Muscle of arm (tissue), 14 donors: ENCODE data around the gene TNS2. TPM values are rescaled to one million over a fixed set of nuclear protein-coding genes. Genes with fewer than 3 reads are reported as not detected.
"Not testable (repeated sequence)": the region's sequence is repeated elsewhere in the genome, so short reads cannot be mapped to it uniquely, and the experiment has no call there.

Experiments
- DNase-seq: peaks from one replicate; pipeline ENCODE4 v3.0.0-alpha.2; 2013
- long read RNA-seq, 11 donors: transcript quantifications; one replicate each; lab custom pipeline, GENCODE V29; 2026
- polyA plus RNA-seq, 12 donors: library from polyadenylated mRNA; unstranded; fragments of 120-200 nt; gene quantifications; one replicate each; pipeline ENCODE4 v1.2.1, GENCODE V29; 2013; ENCODE audit not compliant: insufficient read length in 12 of 12

The TNS2 gene
- polyA plus RNA-seq, result 100 to 1,000 TPM in 5 of 12 donors, 10 to 100 TPM in 7; 61.4 to 665 (median 96.2) TPM
- long read RNA-seq, donor 1, partial matches to known transcripts, result 0 of 2 reads
- long read RNA-seq, donor 1, other reads (novel, unspliced or antisense), result 0 of 2 reads
- long read RNA-seq, donor 2, partial matches to known transcripts, result 0 of 1 reads
- long read RNA-seq, donor 2, other reads (novel, unspliced or antisense), result 0 of 1 reads
- long read RNA-seq, donor 3, partial matches to known transcripts, result 0 of 2 reads
- long read RNA-seq, donor 3, other reads (novel, unspliced or antisense), result 0 of 2 reads
- long read RNA-seq, donor 4, partial matches to known transcripts, result 0 of 2 reads
- long read RNA-seq, donor 4, other reads (novel, unspliced or antisense), result 0 of 2 reads
- long read RNA-seq, donor 5, result 0 reads
- long read RNA-seq, donor 6, partial matches to known transcripts, result 0 of 2 reads
- long read RNA-seq, donor 6, other reads (novel, unspliced or antisense), result 0 of 2 reads
- long read RNA-seq, donor 7, partial matches to known transcripts, result 8 of 9 reads
- long read RNA-seq, donor 7, other reads (novel, unspliced or antisense), result 0 of 9 reads
- long read RNA-seq, donor 8, partial matches to known transcripts, result 14 of 18 reads
- long read RNA-seq, donor 8, other reads (novel, unspliced or antisense), result 0 of 18 reads
- long read RNA-seq, donor 9, partial matches to known transcripts, result 0 of 1 reads
- long read RNA-seq, donor 9, other reads (novel, unspliced or antisense), result 0 of 1 reads
- long read RNA-seq, donor 10, result 0 reads
- long read RNA-seq, donor 11, full-length matches to known transcripts, result 2 of 19 reads
- long read RNA-seq, donor 11, partial matches to known transcripts, result 17 of 19 reads
- long read RNA-seq, donor 11, other reads (novel, unspliced or antisense), result 0 of 19 reads

DNA sequence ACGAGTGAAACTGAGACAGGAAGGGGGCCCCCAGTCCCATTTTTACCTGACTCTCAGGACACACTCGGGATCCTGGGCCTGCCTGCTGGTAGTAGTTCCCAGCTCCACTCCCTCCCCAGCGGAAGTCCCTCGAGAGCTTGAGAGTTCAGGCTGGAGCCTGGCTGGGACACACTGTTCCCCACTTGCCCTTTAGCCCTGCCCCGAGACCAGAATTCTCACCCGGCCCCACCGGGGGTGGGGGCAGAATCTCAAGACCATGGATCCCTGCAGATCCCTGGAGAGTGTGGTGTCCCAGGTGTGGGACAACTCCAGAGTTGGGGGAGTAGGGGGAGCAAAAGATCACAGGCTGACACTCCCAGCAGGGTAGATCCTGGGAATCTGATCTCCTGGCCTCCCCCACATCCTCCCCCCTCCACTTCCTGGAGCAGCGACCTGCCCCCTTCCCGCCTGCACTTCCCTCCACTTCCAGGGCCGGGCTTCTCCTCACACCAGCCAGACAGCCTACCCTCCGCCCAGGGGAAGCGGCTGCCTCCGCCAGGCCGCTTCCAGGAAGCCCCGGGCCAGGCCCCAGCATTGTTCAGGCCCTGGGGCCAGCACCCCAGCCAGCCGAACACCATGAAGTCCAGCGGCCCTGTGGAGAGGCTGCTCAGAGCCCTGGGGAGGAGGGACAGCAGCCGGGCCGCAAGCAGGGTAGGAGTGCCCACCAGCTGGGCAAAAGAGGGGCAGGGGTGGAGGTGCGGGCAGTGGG, at the start of gene TNS2:
TNS2 (plus strand) TSS at position 495 of the 748 bp plus-strand sequence; CDS start at position 616, 121 bp downstream.
- no peak for DNase-seq

GRCh38 chr12:53004178-53004577, 45.7 kb upstream of the TNS2 start:
- DNase-seq, result no peak

- no peak for DNase-seq
These were observed 45.3 kb upstream of the TNS2 start for GRCh38 chr12:53004582-53004981.

DNA sequence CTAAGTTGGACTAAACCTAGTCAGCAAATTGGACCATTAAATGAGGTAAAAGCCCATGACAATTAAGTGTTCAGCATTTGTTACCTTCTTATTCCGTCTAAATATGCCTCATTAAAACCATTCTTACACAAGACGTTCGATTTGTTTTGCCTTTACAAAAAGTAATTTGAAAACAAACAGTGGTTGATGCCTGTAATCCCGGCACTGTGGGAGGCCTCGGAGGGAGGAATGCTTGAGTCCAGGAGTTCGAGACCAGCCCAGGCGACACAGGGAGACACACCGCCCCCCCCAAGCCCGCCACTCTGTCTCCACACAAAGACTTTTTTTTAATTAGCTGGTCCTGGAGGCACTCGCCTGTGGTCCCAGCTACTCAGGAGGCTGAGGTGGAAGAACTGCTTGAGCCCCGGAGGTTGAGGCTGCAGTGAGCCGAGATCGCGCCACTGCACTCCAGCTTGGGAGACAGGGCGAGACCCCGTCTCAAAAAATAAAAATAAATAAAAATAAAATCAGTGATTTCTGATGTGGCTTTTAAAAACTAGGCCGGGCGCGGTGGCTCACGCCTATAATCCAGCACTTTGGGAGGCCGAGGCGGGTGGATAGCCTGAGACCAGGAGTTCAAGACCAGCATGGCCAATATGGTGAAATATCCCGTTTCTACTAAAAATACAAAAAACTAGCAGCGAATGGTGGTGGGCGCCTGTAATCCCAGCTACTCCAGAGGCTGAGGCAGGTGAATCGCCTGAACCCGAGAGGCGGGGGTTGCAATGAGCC, 44.5 kb upstream of the TNS2 start:
- peak; percentile 2 for DNase-seq

- peak; percentile 100 for DNase-seq
These were observed 43.7 kb upstream of the TNS2 start, which contains the start of gene EIF4B for GRCh38 chr12:53005986-53006809. Gene EIF4B (plus strand): TSS chr12:53006456. CDS start chr12:53006484, 28 bp downstream.

- DNase-seq, result peak; percentile 63
These were observed 43.0 kb upstream of the TNS2 start for GRCh38 chr12:53006810-53007309.

DNA sequence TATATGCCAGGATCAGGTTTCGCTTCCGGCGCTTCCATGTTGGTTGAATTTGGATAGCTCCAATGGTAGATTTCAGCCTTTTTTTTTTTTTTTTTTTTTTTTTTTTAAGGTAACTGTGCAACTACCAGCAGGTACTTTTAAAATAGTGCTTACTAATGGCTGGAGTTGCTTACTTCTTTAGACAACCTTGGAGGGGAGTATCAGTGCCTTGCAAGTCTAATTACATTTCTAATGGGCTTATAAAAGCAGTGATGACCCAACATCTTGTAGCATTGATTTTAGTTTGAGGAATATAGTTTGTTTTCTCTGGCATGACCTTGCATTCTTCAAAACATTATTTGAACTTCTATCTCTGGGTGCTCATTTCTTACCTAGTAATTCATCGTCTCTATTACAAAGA, 42.5 kb upstream of the TNS2 start:
- no peak for DNase-seq

GRCh38 chr12:53008760-53009159, 41.1 kb upstream of the TNS2 start:
- DNase-seq, result not testable (repeated sequence)

- no peak for DNase-seq
These were observed 38.9 kb upstream of the TNS2 start for GRCh38 chr12:53010955-53011354.

DNA sequence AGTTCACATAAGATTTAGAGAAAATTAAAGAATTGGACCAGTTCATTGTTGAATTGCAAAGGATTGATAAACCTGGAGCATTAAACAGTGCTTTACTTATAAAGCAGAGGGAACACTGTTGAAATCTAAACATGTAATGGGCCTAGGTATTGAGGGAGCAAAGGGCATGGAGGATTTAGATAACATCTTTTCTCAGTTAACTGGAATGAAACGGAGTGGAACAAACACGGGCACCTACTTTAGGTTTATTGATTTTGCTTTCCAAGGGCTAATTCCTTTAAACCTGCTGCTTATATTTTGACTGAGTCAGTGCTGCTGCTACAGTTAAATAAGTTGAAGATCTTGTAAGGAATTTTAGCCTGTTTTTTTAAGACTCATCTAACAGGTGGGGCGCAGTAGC, 38.0 kb upstream of the TNS2 start:
- no peak for DNase-seq

DNA sequence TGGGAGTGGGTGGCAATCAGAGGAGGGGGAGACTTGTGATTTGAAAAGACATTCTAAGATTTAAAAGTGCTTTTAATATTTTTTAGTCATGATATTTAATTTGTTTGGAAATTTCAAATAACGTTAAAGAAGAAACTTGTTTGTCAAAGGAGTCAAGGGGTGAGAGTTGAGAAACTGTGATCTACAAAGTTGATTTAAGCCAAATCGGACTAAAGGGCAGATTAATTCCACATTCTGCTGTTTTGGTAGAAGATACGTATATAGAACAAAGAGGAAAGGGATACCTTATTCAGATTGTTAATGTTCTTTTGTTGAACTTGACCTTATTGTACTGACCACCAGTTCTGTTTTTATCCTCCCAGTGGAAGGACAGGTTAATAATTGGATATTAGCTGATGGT, 36.9 kb upstream of the TNS2 start:
- DNase-seq, result no peak

GRCh38 chr12:53014709-53015108, 35.2 kb upstream of the TNS2 start:
- DNase-seq, result no peak

DNA sequence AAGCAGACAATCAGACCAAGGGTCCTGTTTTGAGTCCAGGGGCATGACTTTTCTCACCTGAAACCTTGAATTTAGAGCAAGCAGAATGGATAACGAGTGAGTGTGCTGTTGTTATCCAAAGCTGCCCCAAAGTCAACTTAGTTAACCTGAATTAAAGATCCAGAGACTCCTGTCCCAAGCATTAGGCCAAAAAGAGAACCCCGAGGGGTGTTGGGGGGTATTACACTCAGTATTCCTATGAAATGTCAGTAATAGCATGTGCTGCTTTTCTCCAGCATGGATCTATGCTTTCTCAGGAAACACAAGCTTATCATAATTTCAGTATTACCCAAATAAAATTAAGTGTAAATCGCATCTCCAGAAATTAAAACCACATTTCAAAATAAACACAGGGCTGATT, 24.6 kb upstream of the TNS2 start:
- DNase-seq, result no peak

DNA sequence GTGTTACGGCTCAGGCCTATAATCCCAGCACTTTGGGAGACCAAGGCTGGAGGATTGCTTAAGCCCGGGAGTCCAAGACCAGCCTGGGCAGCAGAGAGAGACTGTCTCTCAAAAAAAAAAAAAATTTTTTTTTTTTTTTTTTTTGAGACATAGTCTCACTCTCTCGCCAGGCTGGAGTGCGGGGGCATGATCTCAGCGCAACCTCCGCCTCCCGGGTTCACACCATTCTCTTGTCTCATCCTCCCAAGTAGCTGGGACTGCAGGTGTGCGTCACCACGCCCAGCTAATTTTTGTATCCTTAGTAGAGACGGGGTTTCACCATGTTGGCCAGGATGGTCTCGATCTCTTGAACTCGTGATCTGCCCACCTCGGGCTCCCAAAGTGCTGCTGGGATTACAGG, 22.9 kb upstream of the TNS2 start:
- not testable (repeated sequence) for DNase-seq

DNA sequence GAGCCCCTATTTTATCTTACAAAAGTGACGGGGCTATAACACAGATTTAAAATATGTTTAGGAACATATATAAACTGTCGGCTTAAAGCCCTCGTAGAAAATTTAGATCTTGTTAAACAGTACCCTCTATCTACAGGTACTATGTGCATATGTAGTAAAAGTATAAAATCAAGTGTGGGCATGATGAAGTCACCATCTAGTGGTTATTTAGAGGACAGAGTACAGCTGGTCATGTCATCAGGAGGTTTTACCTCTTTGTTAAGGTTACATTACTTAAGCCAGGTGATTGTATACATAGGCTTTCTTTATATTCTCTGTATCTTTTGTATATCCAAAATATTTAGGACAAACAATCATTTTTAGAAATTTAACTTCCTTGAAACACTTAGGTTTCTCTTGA, 18.2 kb upstream of the TNS2 start:
- no peak for DNase-seq

- not testable (repeated sequence) for DNase-seq
These were observed 16.0 kb upstream of the TNS2 start for GRCh38 chr12:53033832-53034231.

GRCh38 chr12:53034459-53034858, 15.4 kb upstream of the TNS2 start:
- no peak for DNase-seq

- no peak for DNase-seq
These were observed 13.1 kb upstream of the TNS2 start for GRCh38 chr12:53036802-53037201.

DNA sequence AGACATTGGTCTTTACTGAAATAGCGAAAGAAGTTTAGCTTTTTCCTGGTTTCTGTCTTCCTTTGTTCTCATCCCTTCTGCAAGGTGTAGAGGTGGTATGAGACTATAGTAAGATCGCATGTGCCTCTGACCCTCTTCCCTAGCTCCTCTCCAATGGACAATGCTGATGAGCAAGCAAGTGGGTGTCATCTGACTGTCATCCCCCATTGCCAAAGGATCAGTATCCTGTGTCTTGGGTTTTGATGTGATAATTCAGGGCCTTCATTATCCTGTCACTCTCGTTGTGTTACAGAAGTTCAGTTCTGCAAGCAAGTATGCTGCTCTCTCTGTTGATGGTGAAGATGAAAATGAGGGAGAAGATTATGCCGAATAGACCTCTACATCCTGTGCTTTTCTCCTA, 10.0 kb upstream of the TNS2 start:
- no peak for DNase-seq
